CD8-positive, alpha-beta memory T cell (primary cell): Measurements from ENCODE around the gene CCDC13. TPM values are rescaled to one million over a fixed set of nuclear protein-coding genes. Genes with fewer than 3 reads are reported as not detected.

ENCODE experiments used
- CTCF ChIA-PET: fragments of 350-600 bp; sonication (Branson Sonifier 250); formaldehyde crosslinking; loops from one replicate; lab custom pipeline; 2021; ENCODE audit warnings: antibody characterized with exemption; lab: Charles Lee
- POLR2A ChIA-PET: fragments of 350-600 bp; sonication (Branson Sonifier 250); formaldehyde crosslinking; loops from one replicate; lab custom pipeline; 2021; ENCODE audit warnings: antibody characterized with exemption; lab: Charles Lee
- DNase-seq, 5 donors: peaks; one replicate each; pipeline versions ENCODE4 v3.0.0 to v3.0.0-alpha.2; 2020 to 2022; ENCODE audit warnings: mixed read lengths in 1 of 5
- H3K27ac ChIP-seq: one replicate; pipeline ENCODE4 v1.7.0; 2013; ENCODE audit warnings: low read depth, mild to moderate bottlenecking, low read length, moderate library complexity
- H3K27me3 ChIP-seq: 2 replicates; pipeline ENCODE4 v1.7.0; 2013; ENCODE audit warnings: low read length, mild to moderate bottlenecking; ENCODE audit not compliant: insufficient read depth, poor library complexity, severe bottlenecking
- H3K36me3 ChIP-seq: 2 replicates; pipeline ENCODE4 v1.7.0; 2013; ENCODE audit warnings: mild to moderate bottlenecking, low read length, moderate library complexity; ENCODE audit not compliant: insufficient read depth
- H3K4me1 ChIP-seq: 2 replicates; pipeline ENCODE4 v1.7.0; 2013; ENCODE audit warnings: mild to moderate bottlenecking, low read length, moderate library complexity; ENCODE audit not compliant: insufficient read depth
- H3K4me3 ChIP-seq: 2 replicates; pipeline ENCODE4 v1.7.0; 2013; ENCODE audit warnings: mild to moderate bottlenecking, low read length
- H3K9me3 ChIP-seq: 2 replicates; pipeline ENCODE4 v1.7.0; 2013; ENCODE audit warnings: mild to moderate bottlenecking, low read length
- H3K27ac Mint-ChIP-seq, 8 donors: one replicate each; pipeline ENCODE4 v1.8.0; 2020 to 2021; ENCODE audit warnings: mixed read lengths in 8 of 8, mild to moderate bottlenecking in 6 of 8, inconsistent platforms in 3 of 8, moderate library complexity in 3 of 8
- H3K27me3 Mint-ChIP-seq, 2 donors: one replicate each; pipeline ENCODE4 v1.8.0; 2020 to 2021; ENCODE audit warnings: mixed read lengths in 2 of 2, mild to moderate bottlenecking in 1 of 2, moderate library complexity in 1 of 2
- H3K36me3 Mint-ChIP-seq, 3 donors: one replicate each; pipeline ENCODE4 v1.8.0; 2020 to 2021; ENCODE audit warnings: mixed read lengths in 3 of 3, inconsistent platforms in 1 of 3, mild to moderate bottlenecking in 1 of 3
- H3K4me1 Mint-ChIP-seq, 3 donors: one replicate each; pipeline ENCODE4 v1.8.0; 2020 to 2021; ENCODE audit warnings: mixed read lengths in 3 of 3, inconsistent platforms in 1 of 3, mild to moderate bottlenecking in 1 of 3
- H3K4me3 Mint-ChIP-seq, 7 donors: one replicate each; pipeline ENCODE4 v1.8.0; 2020 to 2021; ENCODE audit warnings: mixed read lengths in 7 of 7, mild to moderate bottlenecking in 6 of 7, moderate library complexity in 4 of 7, inconsistent platforms in 2 of 7
- H3K9me3 Mint-ChIP-seq, 5 donors: one replicate each; pipeline ENCODE4 v1.8.0; 2020 to 2022; ENCODE audit warnings: mixed read lengths in 5 of 5, mild to moderate bottlenecking in 3 of 5, moderate library complexity in 2 of 5, inconsistent platforms in 1 of 5
- polyA plus RNA-seq: library from polyadenylated mRNA; unstranded; fragments of 300-500 nt; fragmentation: Illumina TruSeq; gene quantifications from one replicate; pipeline ENCODE4 v1.2.3, GENCODE V29; 2021
- total RNA-seq, 2 experiments: library from RNA; stranded (reverse); gene quantifications; one replicate each; pipeline ENCODE4 v1.2.3, GENCODE V29; 2021

The CCDC13 gene
- total and polyA plus RNA-seq, 3 experiments from 2014 or later = 0.33 to 0.44 (median 0.42) TPM

- Mint-ChIP-seq H3K4me3 (no peak overlapping the region), H3K9me3 (no peaks in the 10 kb centered on the region), H3K27me3 (peaks cover 3 to 6% of the 10 kb centered on the region in 2 donors), H3K27ac (peak overlapping the region in 1 of 8 donors; percentile 1), H3K36me3 (peaks cover 0 to 2% (median 0%) of the 10 kb centered on the region in 3 donors), H3K4me1 (no peaks in the 10 kb centered on the region)
- Histone ChIP-seq H3K36me3 (no peaks in the 10 kb centered on the region), H3K4me1 (no peaks in the 10 kb centered on the region), H3K27ac (no peak overlapping the region), H3K27me3 (no peaks in the 10 kb centered on the region), H3K4me3 (no peak overlapping the region), H3K9me3 (no peaks in the 10 kb centered on the region)
- DNase-seq = no peak
- ChIA-PET CTCF (interaction anchor here (1.2 to 1.3 kb wide), 2 partner anchors 10 to 124 kb away, joined by 3 to 4 read pairs; no protein-coding TSS in a partner anchor), POLR2A (no interaction called here)
Measured at GRCh38 chr3:42756681-42757213, 16.3 kb downstream of the CCDC13 start.

GRCh38 chr3:42755681-42756578, 17.1 kb downstream of the CCDC13 start:
- Histone ChIP-seq H3K4me3 (no peak overlapping the region), H3K4me1 (no peaks in the 10 kb centered on the region), H3K27ac (no peak overlapping the region), H3K9me3 (no peaks in the 10 kb centered on the region), H3K27me3 (no peaks in the 10 kb centered on the region), H3K36me3 (no peaks in the 10 kb centered on the region)
- Mint-ChIP-seq H3K27ac (peak overlapping the region in 1 of 8 donors; percentile 12), H3K9me3 (no peaks in the 10 kb centered on the region), H3K36me3 (peaks cover 0 to 2% (median 0%) of the 10 kb centered on the region in 3 donors), H3K4me3 (no peak overlapping the region), H3K27me3 (peaks cover 3 to 6% of the 10 kb centered on the region in 2 donors), H3K4me1 (no peaks in the 10 kb centered on the region)
- ChIA-PET POLR2A (no interaction called here), CTCF (interaction anchor here (1.3 kb wide), 1 partner anchor 9 kb away, joined by 4 read pairs; no protein-coding TSS in a partner anchor)
- DNase-seq = no peak

GRCh38 chr3:42753757-42754156, 19.3 kb downstream of the CCDC13 start:
- Histone ChIP-seq H3K36me3 (no peaks in the 10 kb centered on the region), H3K4me3 (no peak overlapping the region), H3K9me3 (no peaks in the 10 kb centered on the region), H3K4me1 (no peaks in the 10 kb centered on the region), H3K27ac (no peak overlapping the region), H3K27me3 (no peaks in the 10 kb centered on the region)
- Mint-ChIP-seq H3K27me3 (peaks cover 3 to 4% of the 10 kb centered on the region in 2 donors), H3K4me3 (no peak overlapping the region), H3K4me1 (no peaks in the 10 kb centered on the region), H3K36me3 (peaks cover 0 to 2% (median 0%) of the 10 kb centered on the region in 3 donors), H3K27ac (peak overlapping the region in 1 of 8 donors; percentile 9), H3K9me3 (no peaks in the 10 kb centered on the region)
- DNase-seq = no peak
- POLR2A ChIA-PET = no interaction called here
- CTCF ChIA-PET = interaction anchor here (1.1 kb wide), 1 partner anchor 8 kb away, joined by 4 read pairs; no protein-coding TSS in a partner anchor

- no peak overlapping the region for H3K27ac ChIP-seq
Measured at GRCh38 chr3:42752961-42753360, 20.1 kb downstream of the CCDC13 start.

GRCh38 chr3:42752441-42752840, 20.6 kb downstream of the CCDC13 start:
- Mint-ChIP-seq H3K36me3 (peaks cover 0 to 2% (median 0%) of the 10 kb centered on the region in 3 donors), H3K9me3 (no peaks in the 10 kb centered on the region), H3K4me1 (peaks cover 11 to 12% (median 12%) of the 10 kb centered on the region in 3 donors), H3K4me3 (no peak overlapping the region), H3K27me3 (no peaks in the 10 kb centered on the region), H3K27ac (no peak overlapping the region)
- no peak overlapping the region for H3K4me3 ChIP-seq
- no peaks in the 10 kb centered on the region for H3K9me3 ChIP-seq
- H3K4me1 ChIP-seq = peaks cover 11% of the 10 kb centered on the region
- ChIA-PET CTCF (no interaction called here), POLR2A (no interaction called here)
- H3K27me3 ChIP-seq = no peaks in the 10 kb centered on the region
- no peak for DNase-seq
- no peaks in the 10 kb centered on the region for H3K36me3 ChIP-seq
- H3K27ac ChIP-seq = no peak overlapping the region

More at GRCh38 chr3:42752961-42753360, 20.1 kb downstream of the CCDC13 start:
- Histone ChIP-seq H3K4me1 (peaks cover 6% of the 10 kb centered on the region), H3K4me3 (no peak overlapping the region), H3K9me3 (no peaks in the 10 kb centered on the region), H3K36me3 (no peaks in the 10 kb centered on the region), H3K27me3 (no peaks in the 10 kb centered on the region)
- Mint-ChIP-seq H3K4me1 (peaks cover 6 to 7% (median 6%) of the 10 kb centered on the region in 3 donors), H3K27me3 (no peaks in the 10 kb centered on the region), H3K27ac (no peak overlapping the region), H3K4me3 (no peak overlapping the region), H3K36me3 (peaks cover 0 to 2% (median 0%) of the 10 kb centered on the region in 3 donors), H3K9me3 (no peaks in the 10 kb centered on the region)
- no peak for DNase-seq
- ChIA-PET CTCF (interaction anchor here (1.1 kb wide), 1 partner anchor 9 kb away, joined by 4 read pairs; no protein-coding TSS in a partner anchor), POLR2A (no interaction called here)

GRCh38 chr3:42751609-42752008, 21.4 kb downstream of the CCDC13 start:
- CTCF ChIA-PET = interaction anchor here (1.0 kb wide), 1 partner anchor 12 kb away, joined by 3 read pairs; no protein-coding TSS in a partner anchor
- no peak overlapping the region for H3K4me3 ChIP-seq
- Mint-ChIP-seq H3K36me3 (peaks cover 0 to 2% (median 0%) of the 10 kb centered on the region in 3 donors), H3K4me3 (no peak overlapping the region), H3K9me3 (no peaks in the 10 kb centered on the region), H3K27me3 (no peaks in the 10 kb centered on the region), H3K27ac (no peak overlapping the region), H3K4me1 (peaks cover 15 to 17% (median 15%) of the 10 kb centered on the region in 3 donors)
- H3K27ac ChIP-seq = no peak overlapping the region
- H3K36me3 ChIP-seq = no peaks in the 10 kb centered on the region
- no peaks in the 10 kb centered on the region for H3K27me3 ChIP-seq
- POLR2A ChIA-PET = no interaction called here
- peaks cover 19% of the 10 kb centered on the region for H3K4me1 ChIP-seq
- DNase-seq = no peak
- no peaks in the 10 kb centered on the region for H3K9me3 ChIP-seq

- ChIA-PET POLR2A (no interaction called here), CTCF (interaction anchor here (1.0 kb wide), 1 partner anchor 12 kb away, joined by 3 read pairs; no protein-coding TSS in a partner anchor)
- Histone ChIP-seq H3K4me3 (no peak overlapping the region), H3K4me1 (peaks cover 25% of the 10 kb centered on the region), H3K36me3 (no peaks in the 10 kb centered on the region), H3K27me3 (no peaks in the 10 kb centered on the region), H3K27ac (no peak overlapping the region), H3K9me3 (no peaks in the 10 kb centered on the region)
- Mint-ChIP-seq H3K4me1 (peaks cover 15 to 18% (median 15%) of the 10 kb centered on the region in 3 donors), H3K9me3 (no peaks in the 10 kb centered on the region), H3K36me3 (peaks cover 0 to 2% (median 0%) of the 10 kb centered on the region in 3 donors), H3K27ac (no peak overlapping the region), H3K4me3 (no peak overlapping the region), H3K27me3 (no peaks in the 10 kb centered on the region)
- no peak for DNase-seq
Measured at GRCh38 chr3:42750834-42751233, 22.2 kb downstream of the CCDC13 start.
